ENCODE measurements around the gene MAP3K13. TPM values are rescaled to one million over a fixed set of nuclear protein-coding genes. Genes with fewer than 3 reads are reported as not detected.
A peak's percentile ranks its signal among the peaks of the same experiment; 100 is the strongest.

Gene MAP3K13
- total and polyA plus RNA-seq, 2 of the 13 experiments (the other 11 are each of a cell fraction or from before 2014, with no cell fraction given): 24.2 to 26.5 TPM

- no peak for TF ChIP-seq ZBTB46 (CRISPR knock-in tag; IDR thresholded peaks at IDR 0.05; ENCODE audit: borderline replicate concordance)
- no peak for TF ChIP-seq ZNF230 (CRISPR knock-in tag; IDR thresholded peaks at IDR 0.05)
- TF ChIP-seq CREM (IDR thresholded peaks at IDR 0.05): peak; percentile 18; the same call in 1 of the 2 replicates
- TF ChIP-seq CREM (CRISPR knock-in tag; IDR thresholded peaks at IDR 0.05): no peak
- TF ChIP-seq GRHL1 (CRISPR knock-in tag; conservative IDR thresholded peaks at IDR 0.05): no peak
- TF ChIP-seq GFI1 (CRISPR knock-in tag; IDR thresholded peaks at IDR 0.05; ENCODE audit: borderline replicate concordance): no peak
- no peak for TF ChIP-seq NFYB (CRISPR knock-in tag; IDR thresholded peaks at IDR 0.05)
- TF ChIP-seq TBL1XR1 (IDR thresholded peaks at IDR 0.05; ENCODE audit: borderline replicate concordance, low read length, partially characterized antibody): no peak
- no peak for TF ChIP-seq PRPF4 (IDR thresholded peaks at IDR 0.05; ENCODE audit: low read depth, low read length, poor library complexity, severe bottlenecking)
- 0 out of 2 replicates have a peak, but pooled peaks have one; percentile 35 for TF ChIP-seq ETV6 (CRISPR knock-in tag; conservative IDR thresholded peaks at IDR 0.05)
- TF ChIP-seq HNF4A (CRISPR knock-in tag; IDR thresholded peaks at IDR 0.05): peak; percentile 76
- no peak for TF ChIP-seq MTF1 (CRISPR knock-in tag; IDR thresholded peaks at IDR 0.05)
- no peak for TF ChIP-seq ZFP1 (CRISPR knock-in tag; IDR thresholded peaks at IDR 0.05)
- TF ChIP-seq ARID4A (CRISPR knock-in tag; IDR thresholded peaks at IDR 0.05; ENCODE audit: borderline replicate concordance): no peak
- no peak for TF ChIP-seq ZNF777 (CRISPR knock-in tag; IDR thresholded peaks at IDR 0.05)
- TF ChIP-seq KMT2A (CRISPR knock-in tag; IDR thresholded peaks at IDR 0.05): no peak
- TF ChIP-seq HES4 (CRISPR knock-in tag; IDR thresholded peaks at IDR 0.05; ENCODE audit: borderline replicate concordance): no peak
- no peak for TF ChIP-seq TRAFD1 (CRISPR knock-in tag; IDR thresholded peaks at IDR 0.05; ENCODE audit: borderline replicate concordance)
- no peak for TF ChIP-seq SIX4 (CRISPR knock-in tag; IDR thresholded peaks at IDR 0.05)
- TF ChIP-seq ZNF17 (CRISPR knock-in tag; IDR thresholded peaks at IDR 0.05): no peak
- 0 out of 2 replicates have a peak, but pooled peaks have one; percentile 30 for TF ChIP-seq TARDBP (CRISPR knock-in tag; IDR thresholded peaks at IDR 0.05)
- no peak for TF ChIP-seq AKAP8 (CRISPR knock-in tag; IDR thresholded peaks at IDR 0.05)
- TF ChIP-seq ZBTB7B (CRISPR knock-in tag; IDR thresholded peaks at IDR 0.05): no peak
- TF ChIP-seq ZNF879 (CRISPR knock-in tag; IDR thresholded peaks at IDR 0.05): no peak
Observed at GRCh38 chr3:185489462-185489861, 126.5 kb downstream of the MAP3K13 start (continued).

Measured in HepG2 (cell line).